Measurements from ENCODE around the gene DUSP16. TPM values are rescaled to one million over a fixed set of nuclear protein-coding genes. Genes with fewer than 3 reads are reported as not detected.

DUSP16 gene
- total RNA-seq, 4 donors from 2014 or later, result 16.2 to 23.2 (median 19.1) TPM

DNA sequence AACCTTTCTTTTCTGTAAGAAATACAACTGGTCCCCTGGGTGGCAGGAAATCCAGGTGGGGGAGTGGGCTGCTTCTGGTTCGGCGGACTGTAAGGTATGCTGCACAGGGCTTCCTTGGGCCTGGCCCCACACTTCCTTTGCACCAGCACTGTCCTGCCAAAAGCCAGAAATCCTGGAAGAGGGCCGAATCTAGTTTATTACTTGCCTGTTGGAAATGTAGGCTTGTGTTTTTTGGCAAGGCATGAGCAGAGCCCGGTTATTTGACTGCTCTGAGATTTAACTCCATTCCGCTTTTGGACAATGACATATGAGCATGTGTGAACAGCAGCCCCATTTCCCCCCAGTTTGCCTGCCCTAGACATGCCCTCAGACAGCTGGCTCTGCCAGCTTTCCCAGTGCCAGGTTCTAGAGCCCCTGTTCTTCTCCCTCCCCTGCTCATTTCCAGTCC, 119.2 kb downstream of the DUSP16 start:
- Histone ChIP-seq H3K27me3 (no peaks in the 10 kb centered on the region), H3K36me3 (no peaks in the 10 kb centered on the region), H3K27ac (peak overlapping the region in 3 of 4 donors; percentile 25 to 78 (median 34)), H3K9me3 (no peaks in the 10 kb centered on the region), H3K4me3 (no peak overlapping the region), H3K4me1 (peaks cover 0 to 39% (median 11%) of the 10 kb centered on the region in 4 donors)
- WGBS, 2 donors, result 36 to 47% methylated on average over 5 of the region's 5 CpGs
- TF ChIP-seq POLR2A (IDR thresholded peaks at IDR 0.05), result no peak
- no peak for TF ChIP-seq EP300 (IDR thresholded peaks at IDR 0.05)
- TF ChIP-seq, protein P1, sequence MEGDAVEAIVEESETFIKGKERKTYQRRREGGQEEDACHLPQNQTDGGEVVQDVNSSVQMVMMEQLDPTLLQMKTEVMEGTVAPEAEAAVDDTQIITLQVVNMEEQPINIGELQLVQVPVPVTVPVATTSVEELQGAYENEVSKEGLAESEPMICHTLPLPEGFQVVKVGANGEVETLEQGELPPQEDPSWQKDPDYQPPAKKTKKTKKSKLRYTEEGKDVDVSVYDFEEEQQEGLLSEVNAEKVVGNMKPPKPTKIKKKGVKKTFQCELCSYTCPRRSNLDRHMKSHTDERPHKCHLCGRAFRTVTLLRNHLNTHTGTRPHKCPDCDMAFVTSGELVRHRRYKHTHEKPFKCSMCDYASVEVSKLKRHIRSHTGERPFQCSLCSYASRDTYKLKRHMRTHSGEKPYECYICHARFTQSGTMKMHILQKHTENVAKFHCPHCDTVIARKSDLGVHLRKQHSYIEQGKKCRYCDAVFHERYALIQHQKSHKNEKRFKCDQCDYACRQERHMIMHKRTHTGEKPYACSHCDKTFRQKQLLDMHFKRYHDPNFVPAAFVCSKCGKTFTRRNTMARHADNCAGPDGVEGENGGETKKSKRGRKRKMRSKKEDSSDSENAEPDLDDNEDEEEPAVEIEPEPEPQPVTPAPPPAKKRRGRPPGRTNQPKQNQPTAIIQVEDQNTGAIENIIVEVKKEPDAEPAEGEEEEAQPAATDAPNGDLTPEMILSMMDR (IDR thresholded peaks at IDR 0.05), result no peak
- peak in 1 of 2 donors; percentile 49 for DNase-seq (ENCODE audit: low spot score in 2 of 2)

DNA sequence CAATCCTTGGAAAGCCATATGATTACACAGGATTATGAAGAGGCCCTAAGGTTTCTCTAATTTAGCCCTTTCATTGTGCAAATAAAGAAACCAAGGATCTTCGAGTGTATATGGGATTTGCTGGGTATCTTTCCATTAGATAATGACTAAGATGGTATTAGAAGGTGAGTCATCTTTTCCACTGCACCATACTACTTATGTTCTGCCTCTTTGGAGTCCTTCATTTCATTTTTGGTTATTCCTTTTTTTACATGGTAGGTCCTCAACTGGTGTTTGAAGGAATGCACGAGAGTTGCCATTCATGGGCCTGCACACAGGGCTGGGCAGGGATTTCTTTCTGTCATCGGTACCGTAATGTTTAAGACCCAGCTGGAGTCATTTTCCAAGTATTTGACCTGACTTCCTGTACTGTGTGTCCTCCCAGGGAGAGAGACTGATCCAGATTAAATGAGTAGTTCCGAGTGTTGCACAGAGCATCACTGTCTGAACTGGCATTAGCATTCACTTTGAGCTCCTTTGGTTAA, 120.1 kb downstream of the DUSP16 start:
- Histone ChIP-seq H3K27me3 (no peaks in the 10 kb centered on the region), H3K9me3 (no peaks in the 10 kb centered on the region), H3K36me3 (no peaks in the 10 kb centered on the region), H3K4me3 (no peak overlapping the region), H3K27ac (peak overlapping the region in 3 of 4 donors; percentile 34 to 67 (median 55)), H3K4me1 (peaks cover 0 to 39% (median 11%) of the 10 kb centered on the region in 4 donors)
- no peak for TF ChIP-seq POLR2A (IDR thresholded peaks at IDR 0.05)
- TF ChIP-seq, protein P1 (IDR thresholded peaks at IDR 0.05), result no peak
- TF ChIP-seq EP300 (IDR thresholded peaks at IDR 0.05), result no peak
- 59 to 65% methylated on average over 5 of the region's 5 CpGs for whole genome bisulfite sequencing, 2 donors
- DNase-seq (ENCODE audit: low spot score in 2 of 2), result no peak

DNA sequence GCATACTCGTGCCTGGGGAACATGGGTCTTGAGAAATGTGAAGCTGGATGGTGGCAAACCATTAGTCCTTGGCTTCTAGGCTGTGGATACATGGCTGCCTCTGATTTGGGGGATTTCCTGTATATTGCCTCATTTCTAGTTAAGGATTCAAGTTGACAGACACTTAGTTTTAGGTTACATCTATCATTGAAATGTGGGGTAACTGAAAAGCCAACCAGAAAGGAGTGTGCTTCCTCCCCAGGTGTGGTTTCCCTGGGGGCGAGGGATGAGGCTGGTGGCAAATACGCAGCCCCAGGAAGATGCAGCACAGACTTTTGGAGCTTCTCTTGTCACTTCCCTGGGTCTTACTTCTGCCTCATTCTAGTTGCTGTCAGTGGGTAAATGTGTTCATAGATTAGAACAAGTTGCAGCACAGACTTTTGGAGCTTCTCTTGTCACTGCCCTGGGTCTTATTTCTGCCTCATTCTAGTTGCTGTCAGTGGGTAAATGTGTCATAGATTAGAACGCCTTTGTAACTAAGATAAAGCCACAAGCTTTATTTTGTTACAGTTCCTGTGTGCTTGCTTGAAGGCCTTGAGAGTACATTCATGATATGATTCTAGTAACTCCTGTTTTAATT, 120.7 kb downstream of the DUSP16 start:
- H3K27ac ChIP-seq, result peak overlapping the region in 3 of 4 donors; percentile 34 to 67 (median 55)
- DNase-seq (ENCODE audit: low spot score in 2 of 2), result no peak
- no peaks in the 10 kb centered on the region for H3K27me3 ChIP-seq
- H3K4me1 ChIP-seq, result peaks cover 0 to 39% (median 11%) of the 10 kb centered on the region in 4 donors
- no peak for TF ChIP-seq POLR2A (IDR thresholded peaks at IDR 0.05)
- TF ChIP-seq EP300 (IDR thresholded peaks at IDR 0.05), result no peak
- TF ChIP-seq, protein P1 (IDR thresholded peaks at IDR 0.05), result no peak
- H3K36me3 ChIP-seq, result peaks cover 0 to 3% (median 0%) of the 10 kb centered on the region in 3 donors
- 83 to 86% methylated on average over 4 of the region's 4 CpGs for WGBS, 2 donors
- H3K9me3 ChIP-seq, result no peaks in the 10 kb centered on the region
- no peak overlapping the region for H3K4me3 ChIP-seq

DNA sequence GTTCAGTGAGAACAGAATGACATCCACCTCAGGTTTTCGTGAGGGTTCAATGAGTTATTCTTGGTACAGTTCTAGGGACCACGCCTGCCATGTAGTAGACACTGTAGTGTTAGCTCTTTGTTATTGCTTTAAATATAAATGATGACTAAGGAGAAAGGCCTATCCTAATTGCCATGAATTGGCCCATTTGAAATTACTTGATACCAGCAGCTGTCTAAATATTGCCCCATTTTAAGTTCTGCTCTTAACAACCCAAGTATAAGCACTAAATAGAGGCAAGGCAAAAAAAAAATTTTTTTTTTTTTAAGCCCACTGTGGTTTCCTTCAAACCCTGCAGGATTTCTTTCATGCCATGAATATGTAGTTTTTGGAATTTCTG, 121.2 kb downstream of the DUSP16 start:
- WGBS, 2 donors, result 83 to 88% methylated on average over 2 of the region's 2 CpGs
- H3K27ac ChIP-seq, result peak overlapping the region in 2 of 4 donors; percentile 34 to 67

More for the DNA sequence above, 121.2 kb downstream of the DUSP16 start:
- H3K4me3 ChIP-seq, result no peak overlapping the region
- DNase-seq (ENCODE audit: low spot score in 2 of 2), result no peak
- H3K27me3 ChIP-seq, result no peaks in the 10 kb centered on the region
- H3K9me3 ChIP-seq, result no peaks in the 10 kb centered on the region
- H3K36me3 ChIP-seq, result peaks cover 0 to 8% (median 0%) of the 10 kb centered on the region in 3 donors
- peaks cover 0 to 39% (median 11%) of the 10 kb centered on the region in 4 donors for H3K4me1 ChIP-seq
- TF ChIP-seq, protein P1 (IDR thresholded peaks at IDR 0.05), result no peak
- TF ChIP-seq EP300 (IDR thresholded peaks at IDR 0.05) (no peak), POLR2A (IDR thresholded peaks at IDR 0.05) (no peak)

Measured in tibial nerve (tissue), 4 donors.